ENCODE measurements around the gene ABLIM2. TPM values are rescaled to one million over a fixed set of nuclear protein-coding genes. Genes with fewer than 3 reads are reported as not detected.

The ABLIM2 gene
- total RNA-seq, 1 donor from 2014 or later, result 7.5 TPM

GRCh38 chr4:7978489-7978888 lies 180.1 kb downstream of the ABLIM2 start:
- DNase-seq, result no peak

GRCh38 chr4:7976634-7977033 lies 182.0 kb downstream of the ABLIM2 start:
- Mint-ChIP-seq H3K27ac (ENCODE audit: unreplicated experiment) (no peak overlapping the region), H3K4me3 (ENCODE audit: unreplicated experiment) (no peak overlapping the region)

More at GRCh38 chr4:7978489-7978888, 180.1 kb downstream of the ABLIM2 start:
- H3K4me1 Mint-ChIP-seq (ENCODE audit: low read depth, unreplicated experiment), result peaks cover 33% of the 10 kb centered on the region
- no peak overlapping the region for H3K4me3 Mint-ChIP-seq (ENCODE audit: unreplicated experiment)
- H3K36me3 Mint-ChIP-seq (ENCODE audit: unreplicated experiment), result no peaks in the 10 kb centered on the region
- peaks cover 5% of the 10 kb centered on the region for H3K9me3 Mint-ChIP-seq (ENCODE audit: unreplicated experiment)
- H3K27ac Mint-ChIP-seq (ENCODE audit: unreplicated experiment), result no peak overlapping the region
- TF ChIP-seq, protein P1, sequence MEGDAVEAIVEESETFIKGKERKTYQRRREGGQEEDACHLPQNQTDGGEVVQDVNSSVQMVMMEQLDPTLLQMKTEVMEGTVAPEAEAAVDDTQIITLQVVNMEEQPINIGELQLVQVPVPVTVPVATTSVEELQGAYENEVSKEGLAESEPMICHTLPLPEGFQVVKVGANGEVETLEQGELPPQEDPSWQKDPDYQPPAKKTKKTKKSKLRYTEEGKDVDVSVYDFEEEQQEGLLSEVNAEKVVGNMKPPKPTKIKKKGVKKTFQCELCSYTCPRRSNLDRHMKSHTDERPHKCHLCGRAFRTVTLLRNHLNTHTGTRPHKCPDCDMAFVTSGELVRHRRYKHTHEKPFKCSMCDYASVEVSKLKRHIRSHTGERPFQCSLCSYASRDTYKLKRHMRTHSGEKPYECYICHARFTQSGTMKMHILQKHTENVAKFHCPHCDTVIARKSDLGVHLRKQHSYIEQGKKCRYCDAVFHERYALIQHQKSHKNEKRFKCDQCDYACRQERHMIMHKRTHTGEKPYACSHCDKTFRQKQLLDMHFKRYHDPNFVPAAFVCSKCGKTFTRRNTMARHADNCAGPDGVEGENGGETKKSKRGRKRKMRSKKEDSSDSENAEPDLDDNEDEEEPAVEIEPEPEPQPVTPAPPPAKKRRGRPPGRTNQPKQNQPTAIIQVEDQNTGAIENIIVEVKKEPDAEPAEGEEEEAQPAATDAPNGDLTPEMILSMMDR (IDR thresholded peaks at IDR 0.05; ENCODE audit: partially characterized antibody, unreplicated experiment), result no peak
- peaks cover 4% of the 10 kb centered on the region for H3K27me3 Mint-ChIP-seq (ENCODE audit: unreplicated experiment)

DNA sequence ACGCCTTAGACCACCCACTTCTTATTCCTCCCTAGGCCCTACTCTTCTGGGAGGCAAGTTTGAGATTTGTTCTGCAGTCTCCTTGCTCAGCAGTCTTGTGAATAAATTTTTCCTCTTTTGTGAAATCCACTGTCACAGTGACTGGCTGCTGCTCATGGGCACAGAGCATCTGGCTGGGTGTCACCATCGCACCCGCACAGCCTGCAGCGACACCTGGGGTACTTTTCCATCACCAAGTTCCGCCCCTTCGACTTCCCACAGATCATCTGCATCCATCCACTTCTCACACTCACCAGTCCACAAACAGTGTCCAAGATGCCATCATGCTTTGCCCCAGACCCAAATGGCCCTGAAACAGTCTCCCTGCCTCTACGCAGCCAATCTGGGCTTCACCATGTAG lies 182.6 kb downstream of the ABLIM2 start:
- Mint-ChIP-seq H3K4me1 (ENCODE audit: low read depth, unreplicated experiment) (peaks cover 26% of the 10 kb centered on the region), H3K36me3 (ENCODE audit: unreplicated experiment) (peaks cover 4% of the 10 kb centered on the region), H3K9me3 (ENCODE audit: unreplicated experiment) (peaks cover 10% of the 10 kb centered on the region), H3K27ac (ENCODE audit: unreplicated experiment) (no peak overlapping the region), H3K27me3 (ENCODE audit: unreplicated experiment) (peaks cover 3% of the 10 kb centered on the region), H3K4me3 (ENCODE audit: unreplicated experiment) (no peak overlapping the region)
- TF ChIP-seq, protein P1 (IDR thresholded peaks at IDR 0.05; ENCODE audit: partially characterized antibody, unreplicated experiment), result no peak
- DNase-seq, result no peak

More at GRCh38 chr4:7976634-7977033, 182.0 kb downstream of the ABLIM2 start:
- TF ChIP-seq, protein P1 (IDR thresholded peaks at IDR 0.05; ENCODE audit: partially characterized antibody, unreplicated experiment), result no peak
- Mint-ChIP-seq H3K36me3 (ENCODE audit: unreplicated experiment) (peaks cover 4% of the 10 kb centered on the region), H3K9me3 (ENCODE audit: unreplicated experiment) (peaks cover 11% of the 10 kb centered on the region), H3K27me3 (ENCODE audit: unreplicated experiment) (peaks cover 6% of the 10 kb centered on the region), H3K4me1 (ENCODE audit: low read depth, unreplicated experiment) (peaks cover 31% of the 10 kb centered on the region)
- DNase-seq, result no peak

GRCh38 chr4:7974425-7974824 lies 184.2 kb downstream of the ABLIM2 start:
- H3K4me1 Mint-ChIP-seq (ENCODE audit: low read depth, unreplicated experiment), result peaks cover 30% of the 10 kb centered on the region
- H3K4me3 Mint-ChIP-seq (ENCODE audit: unreplicated experiment), result no peak overlapping the region
- peaks cover 14% of the 10 kb centered on the region for H3K9me3 Mint-ChIP-seq (ENCODE audit: unreplicated experiment)
- H3K27ac Mint-ChIP-seq (ENCODE audit: unreplicated experiment), result no peak overlapping the region
- no peak for DNase-seq
- TF ChIP-seq, protein P1 (IDR thresholded peaks at IDR 0.05; ENCODE audit: partially characterized antibody, unreplicated experiment), result no peak
- peaks cover 3% of the 10 kb centered on the region for H3K27me3 Mint-ChIP-seq (ENCODE audit: unreplicated experiment)
- H3K36me3 Mint-ChIP-seq (ENCODE audit: unreplicated experiment), result peaks cover 4% of the 10 kb centered on the region

GRCh38 chr4:7973545-7973981 lies 185.1 kb downstream of the ABLIM2 start:
- no peak overlapping the region for H3K27ac Mint-ChIP-seq (ENCODE audit: unreplicated experiment)
- H3K4me1 Mint-ChIP-seq (ENCODE audit: low read depth, unreplicated experiment), result peaks cover 26% of the 10 kb centered on the region
- no peak for DNase-seq
- H3K4me3 Mint-ChIP-seq (ENCODE audit: unreplicated experiment), result no peak overlapping the region
- TF ChIP-seq, protein P1 (IDR thresholded peaks at IDR 0.05; ENCODE audit: partially characterized antibody, unreplicated experiment), result no peak
- H3K27me3 Mint-ChIP-seq (ENCODE audit: unreplicated experiment), result peaks cover 7% of the 10 kb centered on the region
- H3K9me3 Mint-ChIP-seq (ENCODE audit: unreplicated experiment), result peaks cover 14% of the 10 kb centered on the region
- H3K36me3 Mint-ChIP-seq (ENCODE audit: unreplicated experiment), result peaks cover 4% of the 10 kb centered on the region
